HL-60 (cell line): ENCODE data around the gene SCD.

Experiments used
- POLR2AphosphoS5 ChIP-seq: IDR thresholded peaks from 2 replicates; pipeline ENCODE4 v1.6.1; 2012; ENCODE audit warnings: low read depth
- SPI1 ChIP-seq: IDR thresholded peaks from 2 replicates; pipeline ENCODE4 v1.6.1; 2012; ENCODE audit warnings: low read depth, mild to moderate bottlenecking, borderline replicate concordance
- TF ChIP-seq, protein P1 (sequence below): IDR thresholded peaks from one replicate; pipeline ENCODE4 v1.5.1; 2011; ENCODE audit warnings: low read length, control low read depth, inconsistent platforms; ENCODE audit not compliant: insufficient read depth
- TF ChIP-seq, protein P2 (sequence below): IDR thresholded peaks from 2 replicates; pipeline ENCODE4 v1.6.1; 2012; ENCODE audit warnings: low read depth; ENCODE audit not compliant: insufficient replicate concordance

DNA sequence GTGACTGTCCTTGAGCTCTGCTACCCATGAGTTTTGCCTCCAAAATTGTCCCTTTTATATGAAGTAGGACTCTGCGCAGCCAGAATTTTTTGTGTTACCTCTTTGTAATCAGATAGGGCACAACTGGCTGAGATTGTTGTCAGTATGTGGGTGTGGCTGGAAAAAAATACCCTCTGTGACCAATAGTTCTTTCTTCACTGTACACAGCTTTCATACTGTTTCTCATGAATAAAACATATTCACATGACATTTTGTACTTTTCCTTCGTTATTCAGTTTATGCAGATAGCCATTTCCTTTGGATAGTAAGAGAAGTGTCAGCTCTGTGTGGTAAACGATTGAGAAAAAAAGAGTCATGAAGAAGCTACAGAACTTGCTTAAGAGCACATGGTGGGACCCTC is 66.1 kb downstream of the SCD start:
- TF ChIP-seq, protein P1, sequence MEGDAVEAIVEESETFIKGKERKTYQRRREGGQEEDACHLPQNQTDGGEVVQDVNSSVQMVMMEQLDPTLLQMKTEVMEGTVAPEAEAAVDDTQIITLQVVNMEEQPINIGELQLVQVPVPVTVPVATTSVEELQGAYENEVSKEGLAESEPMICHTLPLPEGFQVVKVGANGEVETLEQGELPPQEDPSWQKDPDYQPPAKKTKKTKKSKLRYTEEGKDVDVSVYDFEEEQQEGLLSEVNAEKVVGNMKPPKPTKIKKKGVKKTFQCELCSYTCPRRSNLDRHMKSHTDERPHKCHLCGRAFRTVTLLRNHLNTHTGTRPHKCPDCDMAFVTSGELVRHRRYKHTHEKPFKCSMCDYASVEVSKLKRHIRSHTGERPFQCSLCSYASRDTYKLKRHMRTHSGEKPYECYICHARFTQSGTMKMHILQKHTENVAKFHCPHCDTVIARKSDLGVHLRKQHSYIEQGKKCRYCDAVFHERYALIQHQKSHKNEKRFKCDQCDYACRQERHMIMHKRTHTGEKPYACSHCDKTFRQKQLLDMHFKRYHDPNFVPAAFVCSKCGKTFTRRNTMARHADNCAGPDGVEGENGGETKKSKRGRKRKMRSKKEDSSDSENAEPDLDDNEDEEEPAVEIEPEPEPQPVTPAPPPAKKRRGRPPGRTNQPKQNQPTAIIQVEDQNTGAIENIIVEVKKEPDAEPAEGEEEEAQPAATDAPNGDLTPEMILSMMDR, result no peak
- TF ChIP-seq, protein P2, sequence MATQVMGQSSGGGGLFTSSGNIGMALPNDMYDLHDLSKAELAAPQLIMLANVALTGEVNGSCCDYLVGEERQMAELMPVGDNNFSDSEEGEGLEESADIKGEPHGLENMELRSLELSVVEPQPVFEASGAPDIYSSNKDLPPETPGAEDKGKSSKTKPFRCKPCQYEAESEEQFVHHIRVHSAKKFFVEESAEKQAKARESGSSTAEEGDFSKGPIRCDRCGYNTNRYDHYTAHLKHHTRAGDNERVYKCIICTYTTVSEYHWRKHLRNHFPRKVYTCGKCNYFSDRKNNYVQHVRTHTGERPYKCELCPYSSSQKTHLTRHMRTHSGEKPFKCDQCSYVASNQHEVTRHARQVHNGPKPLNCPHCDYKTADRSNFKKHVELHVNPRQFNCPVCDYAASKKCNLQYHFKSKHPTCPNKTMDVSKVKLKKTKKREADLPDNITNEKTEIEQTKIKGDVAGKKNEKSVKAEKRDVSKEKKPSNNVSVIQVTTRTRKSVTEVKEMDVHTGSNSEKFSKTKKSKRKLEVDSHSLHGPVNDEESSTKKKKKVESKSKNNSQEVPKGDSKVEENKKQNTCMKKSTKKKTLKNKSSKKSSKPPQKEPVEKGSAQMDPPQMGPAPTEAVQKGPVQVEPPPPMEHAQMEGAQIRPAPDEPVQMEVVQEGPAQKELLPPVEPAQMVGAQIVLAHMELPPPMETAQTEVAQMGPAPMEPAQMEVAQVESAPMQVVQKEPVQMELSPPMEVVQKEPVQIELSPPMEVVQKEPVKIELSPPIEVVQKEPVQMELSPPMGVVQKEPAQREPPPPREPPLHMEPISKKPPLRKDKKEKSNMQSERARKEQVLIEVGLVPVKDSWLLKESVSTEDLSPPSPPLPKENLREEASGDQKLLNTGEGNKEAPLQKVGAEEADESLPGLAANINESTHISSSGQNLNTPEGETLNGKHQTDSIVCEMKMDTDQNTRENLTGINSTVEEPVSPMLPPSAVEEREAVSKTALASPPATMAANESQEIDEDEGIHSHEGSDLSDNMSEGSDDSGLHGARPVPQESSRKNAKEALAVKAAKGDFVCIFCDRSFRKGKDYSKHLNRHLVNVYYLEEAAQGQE, result no peak
- TF ChIP-seq POLR2AphosphoS5, result no peak
- no peak for TF ChIP-seq SPI1
